IPS DF 19.7 (cell line): Measurements from ENCODE around the gene ZNF672.
"Not testable (repeated sequence)": the region's sequence is repeated elsewhere in the genome, so short reads cannot be mapped to it uniquely, and the experiment has no call there.

Experiments
- DNase-seq: peaks from one replicate; pipeline ENCODE4 v3.0.0-alpha.2; 2013; ENCODE audit warnings: low read depth, low spot score

Gene ZNF672

GRCh38 chr1:248886237-248886895, 48.3 kb downstream of the ZNF672 start:
- DNase-seq: no peak

GRCh38 chr1:248889914-248890243, 51.9 kb downstream of the ZNF672 start:
- not testable (repeated sequence) for DNase-seq

GRCh38 chr1:248890549-248891498, 52.8 kb downstream of the ZNF672 start:
- no peak for DNase-seq

- DNase-seq: no peak
Observed at GRCh38 chr1:248891758-248892157, 53.7 kb downstream of the ZNF672 start.

GRCh38 chr1:248892590-248892989, 54.6 kb downstream of the ZNF672 start:
- DNase-seq: no peak

GRCh38 chr1:248894837-248895236, 56.8 kb downstream of the ZNF672 start:
- DNase-seq: no peak

- no peak for DNase-seq
Observed at GRCh38 chr1:248897412-248898337, 59.7 kb downstream of the ZNF672 start.
